Small intestine (tissue), 7 donors: ENCODE measurements around the gene FABP1. TPM values are rescaled to one million over a fixed set of nuclear protein-coding genes. Genes with fewer than 3 reads are reported as not detected.

Experiments
- DNase-seq, 2 donors: peaks; one replicate each; pipeline versions ENCODE4 v3.0.0 to v3.0.0-alpha.2; 2013
- FAIRE-seq: peaks from 2 replicates; lab custom pipeline; 2012; peaks lifted over from hg19 to GRCh38; lab: Jason Lieb, UNC
- H3K27ac ChIP-seq, 3 donors: one replicate each; pipeline ENCODE4 v1.5.1; 2013; ENCODE audit warnings: low read length in 2 of 3, mild to moderate bottlenecking in 2 of 3, control low read depth in 1 of 3, inconsistent platforms in 1 of 3, low read depth in 1 of 3, moderate library complexity in 1 of 3
- H3K27me3 ChIP-seq, 3 donors: one replicate each; pipeline ENCODE4 v1.6.1; 2013; ENCODE audit warnings: low read length in 3 of 3, inconsistent platforms in 1 of 3; ENCODE audit not compliant: control insufficient read depth in 3 of 3, insufficient read depth in 3 of 3
- H3K36me3 ChIP-seq, 3 donors: one replicate each; pipeline ENCODE4 v1.6.1; 2013; ENCODE audit warnings: low read length in 3 of 3, inconsistent platforms in 1 of 3, low read depth in 1 of 3, mild to moderate bottlenecking in 1 of 3, moderate library complexity in 1 of 3; ENCODE audit not compliant: control insufficient read depth in 3 of 3, insufficient read depth in 2 of 3
- H3K4me1 ChIP-seq, 3 donors: one replicate each; pipeline ENCODE4 v1.6.1; 2013; ENCODE audit warnings: low read length in 2 of 3, inconsistent platforms in 1 of 3, low read depth in 1 of 3, mild to moderate bottlenecking in 1 of 3, moderate library complexity in 1 of 3; ENCODE audit not compliant: control insufficient read depth in 3 of 3, insufficient read depth in 2 of 3
- H3K4me3 ChIP-seq, 3 donors: one replicate each; pipeline ENCODE4 v1.5.1; 2013; ENCODE audit warnings: low read length in 3 of 3, control low read depth in 1 of 3, inconsistent platforms in 1 of 3, low read depth in 1 of 3, mild to moderate bottlenecking in 1 of 3, moderate library complexity in 1 of 3
- H3K9me3 ChIP-seq, 2 donors: one replicate each; pipeline ENCODE4 v1.6.1; 2013; ENCODE audit warnings: low read depth in 1 of 2, low read length in 1 of 2; ENCODE audit not compliant: control insufficient read depth in 2 of 2, insufficient read depth in 1 of 2
- WGBS, 3 donors: extraction: QIAGEN DNeasy Blood & Tissue Kit; methylation state at CpG; one replicate each; pipeline ENCODE4 v1.1.7; 2013; 5-methylcytosine and 5-hydroxymethylcytosine counted together
- polyA plus RNA-seq, 4 donors: library from polyadenylated mRNA; stranded (reverse) in 3 of 4; unstranded in 1 of 4; fragments of 200-250 nt in 3 of 4; fragments of 120-200 nt in 1 of 4; gene quantifications; one replicate each; pipeline versions ENCODE4 v1.2.1 to v1.2.3, GENCODE V29; 2013
- donor health status: healthy with polysubstance abuse.
- donor health status: control.
- donor health status: control.
- donor health status: Bipolar disorder and iron deficiency.
- donor health status: healthy.

FABP1 gene
- polyA plus RNA-seq, 4 donors = 1,690 to 23,034 (median 6,625) TPM

DNA sequence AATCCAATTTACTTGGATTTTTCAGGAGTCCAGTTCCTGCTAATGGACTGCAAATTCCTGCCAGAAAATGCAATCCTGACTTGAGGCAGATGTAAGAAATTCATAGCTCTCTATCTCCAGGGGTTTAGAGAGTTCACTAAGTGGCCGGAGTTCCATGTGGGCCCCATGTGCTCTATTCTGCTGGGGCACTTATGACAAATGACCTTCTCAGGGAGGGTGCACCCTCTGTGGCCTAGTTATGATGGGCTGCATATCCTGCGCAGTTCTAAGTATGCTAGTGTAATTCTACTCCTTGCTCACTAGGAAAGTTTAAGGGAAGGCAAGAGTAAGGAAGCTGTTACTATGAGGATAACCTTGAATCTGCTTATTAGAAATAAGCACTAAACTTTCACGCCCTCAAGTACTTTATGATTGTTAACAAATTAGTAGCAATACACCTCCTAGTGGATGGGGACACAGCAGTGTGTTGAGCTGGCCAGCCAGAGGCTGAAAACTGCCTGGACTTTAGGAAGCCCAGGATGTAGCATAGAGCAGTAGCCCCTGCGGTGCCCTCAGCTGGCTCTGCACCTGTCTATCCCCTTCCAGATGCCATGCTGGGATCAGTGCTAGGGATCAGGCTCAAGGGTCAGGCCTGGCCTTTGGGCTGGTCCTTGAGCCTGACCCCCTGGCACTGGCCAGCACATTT is 45.8 kb downstream of the FABP1 start:
- H3K27ac ChIP-seq = no peak overlapping the region

GRCh38 chr2:88080545-88080944 is 47.3 kb downstream of the FABP1 start:
- FAIRE-seq (no peak), DNase-seq (no peak)
- 80 to 88% (median 87%) methylated on average over 2 of the region's 2 CpGs for WGBS, 3 donors
- no peaks in the 10 kb centered on the region for H3K9me3 ChIP-seq
- H3K4me3 ChIP-seq = no peak overlapping the region
- no peaks in the 10 kb centered on the region for H3K36me3 ChIP-seq
- H3K4me1 ChIP-seq = no peaks in the 10 kb centered on the region
- H3K27me3 ChIP-seq = no peaks in the 10 kb centered on the region
- no peak overlapping the region for H3K27ac ChIP-seq

More for the DNA sequence above, 45.8 kb downstream of the FABP1 start:
- 65 to 90% (median 85%) methylated on average over 4 of the region's 4 CpGs for WGBS, 3 donors
- no peaks in the 10 kb centered on the region for H3K4me1 ChIP-seq
- no peaks in the 10 kb centered on the region for H3K9me3 ChIP-seq
- no peaks in the 10 kb centered on the region for H3K27me3 ChIP-seq
- FAIRE-seq (no peak), DNase-seq (no peak)
- H3K36me3 ChIP-seq = no peaks in the 10 kb centered on the region
- H3K4me3 ChIP-seq = no peak overlapping the region

- Histone ChIP-seq H3K27ac (no peak overlapping the region), H3K27me3 (no peaks in the 10 kb centered on the region), H3K4me1 (no peaks in the 10 kb centered on the region), H3K36me3 (no peaks in the 10 kb centered on the region), H3K9me3 (peaks cover 0 to 5% of the 10 kb centered on the region in 2 donors), H3K4me3 (no peak overlapping the region)
- DNase-seq (no peak), FAIRE-seq (no peak)
- 32 to 50% (median 34%) methylated on average over 3 of the region's 3 CpGs for WGBS, 3 donors
Observed at GRCh38 chr2:88078643-88079172, 49.2 kb downstream of the FABP1 start.

DNA sequence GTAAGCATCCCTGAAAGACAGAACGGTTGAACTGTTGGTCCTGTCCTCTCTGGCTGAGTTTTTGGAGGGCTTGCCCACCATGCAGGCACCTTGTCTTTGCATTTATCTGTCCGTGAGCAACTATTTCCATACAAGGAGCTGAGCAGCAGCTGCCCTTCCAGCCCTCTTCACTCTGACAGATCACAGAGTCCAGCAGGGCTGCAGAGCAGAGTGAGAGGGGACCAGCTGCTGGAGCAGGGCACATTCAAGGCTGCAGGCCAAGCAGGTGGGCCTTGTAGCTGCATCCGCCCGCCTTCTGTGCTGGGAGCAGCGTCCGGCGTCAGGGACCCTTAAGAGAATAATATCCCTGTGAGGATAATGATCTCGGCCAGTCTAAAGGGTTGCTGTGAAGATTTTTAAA is 50.8 kb downstream of the FABP1 start:
- FAIRE-seq (no peak), DNase-seq (no peak)
- Histone ChIP-seq H3K9me3 (peaks cover 0 to 5% of the 10 kb centered on the region in 2 donors), H3K4me3 (no peak overlapping the region), H3K36me3 (no peaks in the 10 kb centered on the region), H3K4me1 (no peaks in the 10 kb centered on the region), H3K27ac (no peak overlapping the region), H3K27me3 (no peaks in the 10 kb centered on the region)
- WGBS, 3 donors = 82 to 85% (median 84%) methylated on average over 8 of the region's 8 CpGs

GRCh38 chr2:88074854-88075292 is 53.0 kb downstream of the FABP1 start:
- Histone ChIP-seq H3K36me3 (no peaks in the 10 kb centered on the region), H3K27me3 (no peaks in the 10 kb centered on the region), H3K4me3 (no peak overlapping the region), H3K9me3 (peaks cover 0 to 5% of the 10 kb centered on the region in 2 donors), H3K27ac (no peak overlapping the region), H3K4me1 (no peaks in the 10 kb centered on the region)
- FAIRE-seq (no peak), DNase-seq (no peak)
- WGBS, 3 donors = 53 to 75% (median 65%) methylated on average over 4 of the region's 4 CpGs

- FAIRE-seq = no peak
- Histone ChIP-seq H3K27me3 (no peaks in the 10 kb centered on the region), H3K4me1 (no peaks in the 10 kb centered on the region), H3K4me3 (no peak overlapping the region), H3K36me3 (no peaks in the 10 kb centered on the region), H3K9me3 (peaks cover 0 to 5% of the 10 kb centered on the region in 2 donors), H3K27ac (no peak overlapping the region)
- no peak for DNase-seq
Observed at GRCh38 chr2:88074150-88074549, 53.7 kb downstream of the FABP1 start.

Other genes with a start within 250 kb of the FABP1 start
- not detected for gene RNU2-63P, start 111.5 kb downstream of the FABP1 start, polyA plus RNA-seq
- 10 to 100 TPM; 35.1 to 63.1 (median 39.6) TPM for gene KRCC1, start 72.3 kb downstream of the FABP1 start, polyA plus RNA-seq
- 1 to 10 TPM in 1 of 4 donors, under 1 TPM in 2, not detected in 1; 0.34 to 1.6 (median 0.84) TPM for gene SMYD1, start 60.2 kb downstream of the FABP1 start, polyA plus RNA-seq
- 10 to 100 TPM in 3 of 4 donors, 1 to 10 TPM in 1; 1.8 to 40.5 (median 21.5) TPM for gene THNSL2, start 42.3 kb upstream of the FABP1 start, polyA plus RNA-seq